Breast epithelium (tissue), 3 donors: ENCODE results near the gene IMPDH2.

Experiments
- POLR2A ChIP-seq: fragments of 450-650 bp; IDR thresholded peaks from one replicate; pipeline ENCODE4 v1.6.1; 2016; ENCODE audit warnings: antibody characterized with exemption, mild to moderate bottlenecking, moderate library complexity
- POLR2AphosphoS5 ChIP-seq, 3 donors: sonication (generic); formaldehyde crosslinking; IDR thresholded peaks; one replicate each; pipeline ENCODE4 v1.6.1; 2017; ENCODE audit warnings: antibody characterized with exemption in 3 of 3
- TF ChIP-seq, protein P1 (sequence below), 3 donors: fragments of 450-650 bp; IDR thresholded peaks; one replicate each; pipeline ENCODE4 v1.5.1; 2016 to 2017; ENCODE audit warnings: antibody characterized with exemption in 3 of 3, mild to moderate bottlenecking in 3 of 3, moderate library complexity in 3 of 3

DNA sequence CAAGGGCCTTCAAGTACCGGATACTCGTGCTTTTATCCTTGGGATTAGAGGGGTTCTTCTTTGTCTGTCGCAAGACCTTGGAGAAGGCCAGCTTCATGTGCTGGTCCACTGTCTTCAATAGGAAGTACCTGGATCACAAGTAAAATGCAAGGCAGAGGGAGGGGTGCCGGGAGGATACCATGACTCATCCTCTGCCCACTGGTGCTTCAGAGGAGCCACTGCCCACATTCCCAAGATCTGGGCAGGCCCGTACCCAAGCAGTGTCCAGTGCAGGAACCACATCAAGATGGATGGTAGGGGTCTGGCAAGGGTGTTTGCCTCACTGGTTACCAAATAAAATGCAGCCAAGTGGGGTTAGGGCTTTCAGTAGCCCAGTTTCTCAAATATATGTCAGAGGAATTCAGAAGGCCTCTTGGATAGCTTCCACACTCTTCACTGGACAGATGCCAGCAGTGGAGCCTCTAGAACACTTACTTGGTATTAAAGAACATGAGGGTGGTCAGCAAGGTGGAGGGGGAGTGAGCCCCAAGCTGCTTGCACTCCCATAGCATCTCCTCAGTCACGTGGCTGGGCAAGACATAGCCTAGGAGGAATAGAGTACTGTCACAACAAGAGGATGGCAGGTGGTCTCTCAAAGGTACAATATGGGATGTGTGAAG lies 3.6 kb upstream of the IMPDH2 start:
- TF ChIP-seq, protein P1, sequence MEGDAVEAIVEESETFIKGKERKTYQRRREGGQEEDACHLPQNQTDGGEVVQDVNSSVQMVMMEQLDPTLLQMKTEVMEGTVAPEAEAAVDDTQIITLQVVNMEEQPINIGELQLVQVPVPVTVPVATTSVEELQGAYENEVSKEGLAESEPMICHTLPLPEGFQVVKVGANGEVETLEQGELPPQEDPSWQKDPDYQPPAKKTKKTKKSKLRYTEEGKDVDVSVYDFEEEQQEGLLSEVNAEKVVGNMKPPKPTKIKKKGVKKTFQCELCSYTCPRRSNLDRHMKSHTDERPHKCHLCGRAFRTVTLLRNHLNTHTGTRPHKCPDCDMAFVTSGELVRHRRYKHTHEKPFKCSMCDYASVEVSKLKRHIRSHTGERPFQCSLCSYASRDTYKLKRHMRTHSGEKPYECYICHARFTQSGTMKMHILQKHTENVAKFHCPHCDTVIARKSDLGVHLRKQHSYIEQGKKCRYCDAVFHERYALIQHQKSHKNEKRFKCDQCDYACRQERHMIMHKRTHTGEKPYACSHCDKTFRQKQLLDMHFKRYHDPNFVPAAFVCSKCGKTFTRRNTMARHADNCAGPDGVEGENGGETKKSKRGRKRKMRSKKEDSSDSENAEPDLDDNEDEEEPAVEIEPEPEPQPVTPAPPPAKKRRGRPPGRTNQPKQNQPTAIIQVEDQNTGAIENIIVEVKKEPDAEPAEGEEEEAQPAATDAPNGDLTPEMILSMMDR (IDR thresholded peaks at IDR 0.05), result no peak
- TF ChIP-seq POLR2A, result no peak
- TF ChIP-seq POLR2AphosphoS5 (IDR thresholded peaks at IDR 0.05), result no peak
